MM.1S (cell line): Measurements from ENCODE around the gene TTLL6.

ENCODE experiments used
- DNase-seq: peaks from one replicate; pipeline ENCODE4 v3.0.0-alpha.2; 2015
- H2AFZ ChIP-seq: fragments of 300-600 bp; sonication (generic); 2 replicates; pipeline ENCODE4 v1.6.0; 2016; ENCODE audit warnings: antibody characterized with exemption, low read length
- H3F3A ChIP-seq: fragments of 300-600 bp; sonication (generic); 2 replicates; pipeline ENCODE4 v1.6.1; 2016; ENCODE audit warnings: mild to moderate bottlenecking, antibody characterized with exemption, low read length, moderate library complexity, mixed read lengths; ENCODE audit not compliant: insufficient read depth
- H3K27ac ChIP-seq: fragments of 300-600 bp; sonication (generic); 2 replicates; pipeline ENCODE4 v1.5.1; 2016; ENCODE audit warnings: mild to moderate bottlenecking, low read length
- H3K27me3 ChIP-seq: fragments of 300-600 bp; sonication (generic); replicated peaks from 2 replicates; pipeline ENCODE4 v1.6.0; 2016; ENCODE audit warnings: low read length; ENCODE audit not compliant: insufficient read depth
- H3K36me3 ChIP-seq: fragments of 300-600 bp; sonication (generic); replicated peaks from 2 replicates; pipeline ENCODE4 v1.6.1; 2016; ENCODE audit warnings: mild to moderate bottlenecking, low read length, mixed read lengths; ENCODE audit not compliant: insufficient read depth
- H3K4me1 ChIP-seq: fragments of 300-600 bp; sonication (generic); 2 replicates; pipeline ENCODE4 v1.6.1; 2016; ENCODE audit warnings: low read length, mixed read lengths
- H3K4me2 ChIP-seq: fragments of 300-600 bp; sonication (generic); 2 replicates; pipeline ENCODE4 v1.6.0; 2016; ENCODE audit warnings: low read depth, low read length
- H3K4me3 ChIP-seq: fragments of 300-600 bp; sonication (generic); 2 replicates; pipeline ENCODE4 v1.5.1; 2016; ENCODE audit warnings: low read length, mixed read lengths
- H3K79me2 ChIP-seq: fragments of 300-600 bp; sonication (generic); 2 replicates; pipeline ENCODE4 v1.6.1; 2016; ENCODE audit warnings: mixed run types, low read length, mixed read lengths
- H3K9ac ChIP-seq: fragments of 300-600 bp; sonication (generic); 2 replicates; pipeline ENCODE4 v1.6.1; 2016; ENCODE audit warnings: low read length, mixed read lengths
- H3K9me2 ChIP-seq: fragments of 300-600 bp; sonication (generic); replicated peaks from 2 replicates; pipeline ENCODE4 v1.6.1; 2016; ENCODE audit warnings: mild to moderate bottlenecking, low read length, mixed read lengths; ENCODE audit not compliant: insufficient read depth
- H3K9me3 ChIP-seq: fragments of 300-600 bp; sonication (generic); replicated peaks from 2 replicates; pipeline ENCODE4 v1.6.1; 2016; ENCODE audit warnings: mild to moderate bottlenecking, low read length, mixed read lengths; ENCODE audit not compliant: insufficient read depth
- H4K20me1 ChIP-seq: fragments of 300-600 bp; sonication (generic); 2 replicates; pipeline ENCODE4 v1.6.1; 2016; ENCODE audit warnings: mild to moderate bottlenecking, low read length, moderate library complexity, mixed read lengths; ENCODE audit not compliant: insufficient read depth
- CTCF ChIP-seq: fragments of 300-600 bp; sonication (generic); IDR thresholded peaks from 2 replicates; pipeline ENCODE4 v1.5.1; 2016; ENCODE audit warnings: antibody characterized with exemption, low read length, mixed read lengths
- EZH2 ChIP-seq: fragments of 300-600 bp; sonication (generic); optimal IDR thresholded peaks from 2 replicates; pipeline ENCODE3; 2017; ENCODE audit warnings: low read depth, mild to moderate bottlenecking, antibody characterized with exemption, low read length, mixed read lengths
- EZH2phosphoT487 ChIP-seq: fragments of 300-600 bp; sonication (generic); IDR thresholded peaks from 2 replicates; pipeline ENCODE4 v1.6.1; 2018; ENCODE audit warnings: antibody characterized with exemption, low read length

The TTLL6 gene

GRCh38 chr17:48737330-48738043 lies 79.5 kb downstream of the TTLL6 start:
- H3K4me1 ChIP-seq: 0 out of 2 replicates have a peak, but pooled peaks cover 3% of the 10 kb centered on the region
- no peaks in the 10 kb centered on the region for H3K9me3 ChIP-seq
- no peaks in the 10 kb centered on the region for H3K9me2 ChIP-seq
- H2AFZ ChIP-seq: no peak overlapping the region
- H3K27me3 ChIP-seq: peaks cover 99% of the 10 kb centered on the region
- TF ChIP-seq EZH2 (no peak), CTCF (no peak), EZH2phosphoT487 (no peak)
- no peaks in the 10 kb centered on the region for H3F3A ChIP-seq
- no peak overlapping the region for H3K9ac ChIP-seq
- H3K27ac ChIP-seq: no peak overlapping the region
- no peak for DNase-seq
- H3K4me2 ChIP-seq: no peak overlapping the region
- H4K20me1 ChIP-seq: no peaks in the 10 kb centered on the region
- no peaks in the 10 kb centered on the region for H3K79me2 ChIP-seq
- no peaks in the 10 kb centered on the region for H3K36me3 ChIP-seq
- H3K4me3 ChIP-seq: no peak overlapping the region

- Histone ChIP-seq H3K27ac (no peak overlapping the region), H3F3A (no peaks in the 10 kb centered on the region), H4K20me1 (no peaks in the 10 kb centered on the region), H3K36me3 (no peaks in the 10 kb centered on the region), H3K9me3 (no peaks in the 10 kb centered on the region), H3K79me2 (no peaks in the 10 kb centered on the region), H3K4me3 (no peak overlapping the region), H3K4me2 (no peak overlapping the region), H2AFZ (no peak overlapping the region), H3K4me1 (0 out of 2 replicates have a peak, but pooled peaks cover 3% of the 10 kb centered on the region), H3K27me3 (peaks cover 97% of the 10 kb centered on the region), H3K9me2 (no peaks in the 10 kb centered on the region), H3K9ac (no peak overlapping the region)
- DNase-seq: no peak
- TF ChIP-seq EZH2 (no peak), CTCF (no peak), EZH2phosphoT487 (no peak)
Observed at GRCh38 chr17:48735062-48735351, 82.0 kb downstream of the TTLL6 start.

- Histone ChIP-seq H3K9me2 (no peaks in the 10 kb centered on the region), H4K20me1 (no peaks in the 10 kb centered on the region), H3K9me3 (no peaks in the 10 kb centered on the region), H3K4me1 (0 out of 2 replicates have a peak, but pooled peaks cover 3% of the 10 kb centered on the region), H2AFZ (no peak overlapping the region), H3K27ac (no peak overlapping the region), H3F3A (no peaks in the 10 kb centered on the region), H3K9ac (no peak overlapping the region), H3K27me3 (peaks cover 97% of the 10 kb centered on the region), H3K79me2 (no peaks in the 10 kb centered on the region), H3K36me3 (no peaks in the 10 kb centered on the region), H3K4me3 (no peak overlapping the region), H3K4me2 (no peak overlapping the region)
- no peak for DNase-seq
- TF ChIP-seq CTCF: no peak
- no peak for TF ChIP-seq EZH2phosphoT487
Observed at GRCh38 chr17:48734333-48735061, 82.5 kb downstream of the TTLL6 start.
